NCI-H460 (cell line): ENCODE data around the gene CACNA1F. TPM values are rescaled to one million over a fixed set of nuclear protein-coding genes. Genes with fewer than 3 reads are reported as not detected.
A peak's percentile ranks its signal among the peaks of the same experiment; 100 is the strongest.

Source experiments
- DNase-seq: peaks from one replicate; pipeline ENCODE4 v3.0.0-alpha.2; 2016; ENCODE audit warnings: low read depth; ENCODE audit errors: extremely low read depth
- polyA plus RNA-seq: library from polyadenylated mRNA; depleted of rRNA; stranded (reverse); fragments of >200 nt; gene quantifications from 2 replicates; pipeline ENCODE4 v1.2.3, GENCODE V29; 2014; cell fraction: nucleus; rRNA removed
- total RNA-seq: library from RNA; depleted of rRNA; stranded (reverse); fragments of >200 nt; shearing (Covaris generic); gene quantifications from 2 replicates; pipeline ENCODE4 v1.2.3, GENCODE V29; 2014; rRNA removed

Gene CACNA1F
- total RNA-seq: 0.05 TPM in 1 of 2 replicates, not detected in the other
- polyA plus RNA-seq: 0.02 and 0.14 TPM in 2 replicates

GRCh38 chrX:49233176-49233575, at the start of gene CACNA1F:
CACNA1F (minus strand) TSS chrX:49233340; CDS start chrX:49233309, 31 bp downstream.
- DNase-seq: no peak

GRCh38 chrX:49282647-49283011, 49.5 kb upstream of the CACNA1F start:
- DNase-seq: peak; percentile 26

GRCh38 chrX:49278081-49278480, 44.9 kb upstream of the CACNA1F start:
- no peak for DNase-seq

GRCh38 chrX:49277535-49277830, 44.3 kb upstream of the CACNA1F start:
- DNase-seq: no peak

- DNase-seq: no peak
These were observed 43.8 kb upstream of the CACNA1F start for GRCh38 chrX:49276671-49277534.

GRCh38 chrX:49276207-49276606, 43.1 kb upstream of the CACNA1F start:
- no peak for DNase-seq

- DNase-seq: no peak
These were observed 40.1 kb upstream of the CACNA1F start for GRCh38 chrX:49273181-49273727.

GRCh38 chrX:49272421-49272820, 39.3 kb upstream of the CACNA1F start:
- no peak for DNase-seq

GRCh38 chrX:49271341-49271740, 38.2 kb upstream of the CACNA1F start:
- DNase-seq: no peak

GRCh38 chrX:49270249-49270921, 37.2 kb upstream of the CACNA1F start:
- DNase-seq: no peak

- no peak for DNase-seq
These were observed 36.7 kb upstream of the CACNA1F start, which contains the start of gene PPP1R3F for GRCh38 chrX:49269767-49270248. PPP1R3F (plus strand) TSS chrX:49269793; CDS start chrX:49269870, 77 bp downstream.

- DNase-seq: peak; percentile 98
These were observed 36.0 kb upstream of the CACNA1F start for GRCh38 chrX:49269010-49269766.

- DNase-seq: no peak
These were observed 35.5 kb upstream of the CACNA1F start for GRCh38 chrX:49268702-49269009.

GRCh38 chrX:49266523-49267445, 33.6 kb upstream of the CACNA1F start:
- DNase-seq: no peak

- DNase-seq: no peak
These were observed 31.3 kb upstream of the CACNA1F start, which contains the start of gene FOXP3 for GRCh38 chrX:49264460-49264859. FOXP3 (minus strand) TSS chrX:49264710; CDS start chrX:49258505, 6,205 bp downstream.

GRCh38 chrX:49263631-49264030, 30.5 kb upstream of the CACNA1F start:
- DNase-seq: no peak

- DNase-seq: no peak
These were observed 29.5 kb upstream of the CACNA1F start for GRCh38 chrX:49262603-49263002.

- no peak for DNase-seq
These were observed 27.3 kb upstream of the CACNA1F start for GRCh38 chrX:49260221-49260985.

- no peak for DNase-seq
These were observed 25.6 kb upstream of the CACNA1F start for GRCh38 chrX:49258749-49259124.
